ENCODE data around the gene G6PD. TPM values are rescaled to one million over a fixed set of nuclear protein-coding genes. Genes with fewer than 3 reads are reported as not detected.

Gene G6PD
- total and polyA plus RNA-seq, 2 donors: 13.9 to 21.0 TPM

DNA sequence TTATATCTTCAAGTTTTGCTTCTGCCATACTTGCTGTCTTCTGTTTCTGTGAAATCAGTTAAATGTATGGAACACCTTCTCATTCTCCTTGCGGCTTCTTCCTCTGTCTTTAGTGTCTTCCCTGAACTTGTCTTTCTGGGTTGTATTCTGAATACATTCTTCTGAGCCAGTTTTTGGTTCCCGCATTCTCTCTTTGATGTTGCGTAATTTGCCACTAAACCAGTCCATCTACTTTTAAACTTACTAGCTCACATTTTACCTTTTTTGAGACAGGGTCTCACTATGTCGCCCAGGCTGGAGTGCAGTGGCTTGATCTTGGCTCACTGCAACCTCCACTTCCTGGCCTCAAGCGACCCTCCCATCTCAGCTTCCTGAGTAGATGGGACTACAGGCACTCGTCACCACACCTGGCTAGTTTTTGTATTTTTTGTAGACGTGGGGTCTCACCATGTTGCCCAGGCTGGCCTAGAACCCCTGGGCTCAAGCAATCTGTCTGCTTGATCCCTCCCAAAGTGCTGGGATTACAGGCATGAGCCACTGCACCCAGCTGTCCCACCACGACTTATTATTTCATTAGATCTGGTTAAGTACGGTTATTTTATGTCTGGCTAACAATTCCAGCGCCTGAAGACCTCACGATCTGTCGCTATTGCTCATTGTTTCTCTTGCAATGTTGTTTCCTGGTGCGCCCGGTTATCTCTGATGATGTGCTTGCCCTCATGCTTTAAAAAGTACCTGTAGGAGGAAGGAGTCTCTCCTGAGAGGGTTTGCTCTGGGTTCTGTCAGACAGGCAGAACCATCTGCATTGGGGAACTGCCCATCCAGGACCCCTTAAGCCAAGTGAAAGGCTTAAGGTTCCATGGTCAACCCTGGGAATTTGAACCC is 20.8 kb downstream of the G6PD start:
- Histone ChIP-seq H3K4me3 (ENCODE audit: low read length in 2 of 2) (no peak overlapping the region), H3K36me3 (ENCODE audit: control insufficient read depth in 2 of 2, insufficient read depth in 2 of 2, low read length in 1 of 2) (peaks cover 0 to 5% of the 10 kb centered on the region in 2 donors), H3K9me3 (ENCODE audit: control insufficient read depth in 2 of 2, insufficient read depth in 1 of 2, low read length in 1 of 2) (no peaks in the 10 kb centered on the region), H3K27me3 (ENCODE audit: control insufficient read depth in 2 of 2, insufficient read depth in 1 of 2, low read length in 1 of 2) (no peaks in the 10 kb centered on the region), H3K4me1 (ENCODE audit: control insufficient read depth in 2 of 2, insufficient read depth in 2 of 2, low read length in 2 of 2) (peaks cover 4 to 22% of the 10 kb centered on the region in 2 donors), H3K27ac (ENCODE audit: low read depth in 1 of 2, low read length in 1 of 2) (no peak overlapping the region)
- WGBS: 77% methylated on average over 14 of the region's 14 CpGs
- DNase-seq (ENCODE audit: low read depth in 6 of 9, low spot score in 9 of 9): no peak

DNA sequence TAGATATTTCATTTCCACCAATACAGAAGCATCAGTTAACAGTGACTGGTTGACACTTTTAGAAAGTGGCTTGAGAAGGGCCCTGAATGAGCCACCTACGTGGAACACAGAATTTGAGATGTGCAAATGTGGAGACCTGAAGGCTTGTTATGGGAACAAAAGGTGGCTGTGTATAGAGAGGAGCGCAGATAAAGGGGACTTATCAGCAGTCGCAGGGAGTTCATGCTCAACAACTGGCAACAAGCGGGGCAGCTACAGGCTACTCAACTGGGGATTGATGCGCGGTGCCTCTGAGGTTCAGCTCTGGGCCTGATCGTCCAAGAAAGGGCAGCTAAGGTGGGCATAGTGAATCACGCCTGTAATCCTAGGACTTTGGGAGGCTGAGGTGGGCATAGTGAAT is 27.3 kb downstream of the G6PD start:
- no peaks in the 10 kb centered on the region for H3K27me3 ChIP-seq (ENCODE audit: control insufficient read depth in 2 of 2, insufficient read depth in 1 of 2, low read length in 1 of 2)
- whole genome bisulfite sequencing: 97% methylated on average over 8 of the region's 8 CpGs
- no peak overlapping the region for H3K27ac ChIP-seq (ENCODE audit: low read depth in 1 of 2, low read length in 1 of 2)
- H3K36me3 ChIP-seq (ENCODE audit: control insufficient read depth in 2 of 2, insufficient read depth in 2 of 2, low read length in 1 of 2): no peaks in the 10 kb centered on the region
- no peak overlapping the region for H3K4me3 ChIP-seq (ENCODE audit: low read length in 2 of 2)
- DNase-seq (ENCODE audit: low read depth in 6 of 9, low spot score in 9 of 9): no peak
- peaks cover 0 to 11% of the 10 kb centered on the region in 2 donors for H3K9me3 ChIP-seq (ENCODE audit: control insufficient read depth in 2 of 2, insufficient read depth in 1 of 2, low read length in 1 of 2)
- H3K4me1 ChIP-seq (ENCODE audit: control insufficient read depth in 2 of 2, insufficient read depth in 2 of 2, low read length in 2 of 2): peaks cover 5 to 15% of the 10 kb centered on the region in 2 donors

DNA sequence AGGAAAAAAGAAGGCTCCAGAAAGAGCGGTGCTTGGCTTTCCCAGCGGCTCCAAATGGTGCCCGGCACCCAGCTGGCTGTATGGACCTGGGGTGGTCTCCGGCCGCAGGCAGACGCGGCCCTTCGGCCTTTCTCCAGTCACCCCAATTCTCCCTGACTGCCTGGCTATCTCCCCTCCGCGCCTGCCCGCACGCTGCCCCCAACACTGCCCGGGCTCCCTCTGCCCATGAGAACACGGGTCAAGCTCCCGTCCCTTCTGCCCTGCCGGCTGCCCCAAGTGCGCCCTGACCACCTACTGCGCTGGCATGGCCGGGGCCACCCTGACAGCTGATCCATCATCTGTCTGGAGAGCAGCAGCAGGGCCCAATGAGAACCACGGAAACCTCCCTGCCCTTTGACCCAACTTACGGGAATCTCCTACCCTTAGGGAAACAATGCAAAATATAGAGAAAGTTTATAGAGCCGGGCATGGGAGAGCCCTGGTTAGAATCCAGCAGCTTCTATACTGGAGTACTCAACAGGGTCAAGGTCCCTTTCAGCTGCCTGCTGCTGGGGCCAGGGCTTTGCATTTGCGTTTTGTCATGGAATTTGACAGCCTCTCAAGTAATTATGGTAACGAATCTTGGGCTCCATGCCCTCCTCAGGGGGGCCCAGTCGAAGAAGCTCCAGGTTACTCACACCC is 29.4 kb downstream of the G6PD start:
- DNase-seq (ENCODE audit: low read depth in 6 of 9, low spot score in 9 of 9): no peak
- Histone ChIP-seq H3K4me1 (ENCODE audit: control insufficient read depth in 2 of 2, insufficient read depth in 2 of 2, low read length in 2 of 2) (peaks cover 5 to 20% of the 10 kb centered on the region in 2 donors), H3K27ac (ENCODE audit: low read depth in 1 of 2, low read length in 1 of 2) (peak overlapping the region; percentile 52 to 87), H3K9me3 (ENCODE audit: control insufficient read depth in 2 of 2, insufficient read depth in 1 of 2, low read length in 1 of 2) (peaks cover 0 to 11% of the 10 kb centered on the region in 2 donors), H3K4me3 (ENCODE audit: low read length in 2 of 2) (no peak overlapping the region), H3K36me3 (ENCODE audit: control insufficient read depth in 2 of 2, insufficient read depth in 2 of 2, low read length in 1 of 2) (peaks cover 0 to 3% of the 10 kb centered on the region in 2 donors), H3K27me3 (ENCODE audit: control insufficient read depth in 2 of 2, insufficient read depth in 1 of 2, low read length in 1 of 2) (no peaks in the 10 kb centered on the region)
- whole genome bisulfite sequencing: 88% methylated on average over 25 of the region's 25 CpGs

DNA sequence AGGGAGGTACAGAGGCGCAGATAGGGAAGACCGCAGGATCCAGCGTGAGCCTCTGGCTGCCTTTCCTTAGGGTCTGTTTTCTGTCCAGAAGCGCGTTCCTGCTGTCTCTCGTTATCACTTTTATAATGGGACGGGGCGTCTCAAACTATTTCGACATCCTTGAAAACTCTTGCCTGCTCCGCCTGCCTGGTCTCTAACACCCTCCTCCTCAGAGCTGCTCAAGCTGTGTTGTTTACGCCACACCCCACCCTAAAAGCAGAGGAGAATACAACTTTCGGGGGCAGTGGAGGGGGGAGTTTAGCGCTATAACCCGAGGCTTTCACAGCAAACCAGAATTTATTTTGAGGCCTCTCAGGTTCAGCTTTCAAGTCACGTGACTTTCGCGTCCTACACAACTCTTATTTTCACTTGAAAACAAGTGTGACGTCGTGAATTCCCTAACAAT is 30.0 kb downstream of the G6PD start:
- H3K36me3 ChIP-seq (ENCODE audit: control insufficient read depth in 2 of 2, insufficient read depth in 2 of 2, low read length in 1 of 2): peaks cover 0 to 3% of the 10 kb centered on the region in 2 donors
- peaks cover 7 to 23% of the 10 kb centered on the region in 2 donors for H3K4me1 ChIP-seq (ENCODE audit: control insufficient read depth in 2 of 2, insufficient read depth in 2 of 2, low read length in 2 of 2)
- 20% methylated on average over 19 of the region's 19 CpGs for WGBS
- peak in 1 of 9 donors; percentile 59 for DNase-seq (ENCODE audit: low read depth in 6 of 9, low spot score in 9 of 9)
- peaks cover 0 to 11% of the 10 kb centered on the region in 2 donors for H3K9me3 ChIP-seq (ENCODE audit: control insufficient read depth in 2 of 2, insufficient read depth in 1 of 2, low read length in 1 of 2)
- H3K4me3 ChIP-seq (ENCODE audit: low read length in 2 of 2): peak overlapping the region; percentile 35 to 55
- H3K27me3 ChIP-seq (ENCODE audit: control insufficient read depth in 2 of 2, insufficient read depth in 1 of 2, low read length in 1 of 2): no peaks in the 10 kb centered on the region
- peak overlapping the region; percentile 52 to 87 for H3K27ac ChIP-seq (ENCODE audit: low read depth in 1 of 2, low read length in 1 of 2)

DNA sequence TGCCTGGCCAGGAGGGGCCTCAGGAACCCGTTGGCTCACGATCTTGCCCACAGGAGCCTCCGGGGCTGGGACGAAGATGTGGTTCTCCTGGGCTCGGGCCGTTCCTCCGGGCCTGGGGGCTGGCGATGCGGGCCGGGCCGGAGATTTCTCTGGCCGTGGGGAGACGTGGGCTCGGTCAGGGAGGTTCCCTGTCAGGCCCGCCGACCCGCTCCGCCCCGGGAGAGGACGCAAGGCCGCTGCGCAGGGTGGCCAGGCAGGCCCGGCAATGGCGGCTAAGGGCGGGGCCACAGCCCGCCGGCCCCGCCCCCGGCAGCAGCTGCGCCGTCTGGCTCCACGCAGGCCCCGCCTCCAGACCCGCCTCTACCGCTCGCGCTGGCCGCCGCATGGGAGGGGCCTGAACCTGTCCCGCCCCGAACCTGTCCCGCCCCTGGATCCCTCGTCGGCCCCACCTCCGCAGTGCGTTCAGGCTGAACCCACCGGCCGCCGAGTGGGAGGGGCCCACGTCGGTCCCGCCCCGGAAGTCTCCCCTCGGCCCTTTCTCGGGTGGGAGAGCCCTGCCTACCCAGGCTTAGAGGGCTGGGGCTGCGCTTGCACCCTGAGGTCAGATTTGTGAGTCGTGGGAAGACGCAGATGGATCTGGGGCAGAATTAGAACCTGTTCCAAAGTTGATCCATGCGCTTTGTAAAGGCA is 30.5 kb downstream of the G6PD start, which contains the start of gene FAM3A:
Gene FAM3A (minus strand): TSS at position 267 of the 690 bp plus-strand sequence. CDS start 460 bp downstream, outside the sequence.
- Histone ChIP-seq H3K27ac (ENCODE audit: low read depth in 1 of 2, low read length in 1 of 2) (peak within 1 kb of the TSS; percentile 79 to 87), H3K27me3 (ENCODE audit: control insufficient read depth in 2 of 2, insufficient read depth in 1 of 2, low read length in 1 of 2) (no peaks in the 10 kb centered on the region), H3K9me3 (ENCODE audit: control insufficient read depth in 2 of 2, insufficient read depth in 1 of 2, low read length in 1 of 2) (peaks cover 0 to 11% of the 10 kb centered on the region in 2 donors), H3K4me1 (ENCODE audit: control insufficient read depth in 2 of 2, insufficient read depth in 2 of 2, low read length in 2 of 2) (peaks cover 10 to 28% of the 10 kb centered on the region in 2 donors), H3K4me3 (ENCODE audit: low read length in 2 of 2) (peak within 1 kb of the TSS; percentile 71 to 80), H3K36me3 (ENCODE audit: control insufficient read depth in 2 of 2, insufficient read depth in 2 of 2, low read length in 1 of 2) (peaks cover 0 to 3% of the 10 kb centered on the region in 2 donors)
- WGBS: under 1% methylated on average over 58 of the region's 59 CpGs
- peak in 8 of 9 donors; percentile 57 to 90 (median 81) for DNase-seq (ENCODE audit: low read depth in 6 of 9, low spot score in 9 of 9)

DNA sequence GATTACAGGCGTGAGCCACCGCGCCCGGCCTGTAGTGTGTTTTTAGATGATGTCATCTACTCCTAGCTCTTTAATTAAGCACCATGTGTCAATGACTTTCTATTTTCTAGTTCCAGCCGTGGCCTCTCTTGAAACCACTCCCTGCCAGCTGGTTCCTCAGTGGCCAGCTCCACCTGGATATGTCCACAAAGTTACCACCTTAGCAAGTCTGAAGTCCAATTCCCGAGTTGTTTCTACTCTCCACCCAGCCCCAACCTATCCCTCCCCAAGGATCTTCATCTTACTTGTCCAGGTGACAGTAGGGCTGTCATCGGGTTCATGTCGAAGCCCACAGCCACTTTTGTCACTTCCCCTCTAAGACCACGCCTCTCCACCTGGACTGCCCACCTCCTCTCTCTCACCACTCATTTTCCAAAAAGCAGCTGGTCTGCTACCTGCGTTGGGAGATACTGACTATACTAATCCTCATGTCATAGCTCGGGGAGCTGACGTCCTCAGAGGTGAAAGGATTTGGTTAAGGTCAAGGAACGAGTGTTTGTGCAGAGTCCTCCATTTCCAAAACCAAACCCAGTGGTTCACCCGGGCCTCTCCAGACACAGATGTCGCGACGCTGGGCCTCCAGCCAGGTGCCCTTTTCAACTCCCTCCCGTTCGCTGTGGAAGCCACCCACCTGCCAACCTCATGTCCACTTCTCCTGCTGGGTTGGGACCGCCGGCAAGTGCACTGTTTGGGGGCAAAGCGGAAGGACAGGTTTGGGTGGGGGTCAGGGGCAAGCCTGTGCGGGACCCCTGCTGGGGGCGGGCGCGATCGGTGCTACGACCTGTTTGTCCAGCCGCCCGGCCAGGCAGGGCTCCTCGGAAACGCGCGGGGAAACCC is 31.3 kb downstream of the G6PD start:
- 17% methylated on average over 34 of the region's 34 CpGs for WGBS
- Histone ChIP-seq H3K9me3 (ENCODE audit: control insufficient read depth in 2 of 2, insufficient read depth in 1 of 2, low read length in 1 of 2) (peaks cover 0 to 11% of the 10 kb centered on the region in 2 donors), H3K4me3 (ENCODE audit: low read length in 2 of 2) (peak overlapping the region; percentile 71 to 80), H3K4me1 (ENCODE audit: control insufficient read depth in 2 of 2, insufficient read depth in 2 of 2, low read length in 2 of 2) (peaks cover 10 to 30% of the 10 kb centered on the region in 2 donors), H3K27me3 (ENCODE audit: control insufficient read depth in 2 of 2, insufficient read depth in 1 of 2, low read length in 1 of 2) (no peaks in the 10 kb centered on the region), H3K36me3 (ENCODE audit: control insufficient read depth in 2 of 2, insufficient read depth in 2 of 2, low read length in 1 of 2) (peaks cover 0 to 3% of the 10 kb centered on the region in 2 donors), H3K27ac (ENCODE audit: low read depth in 1 of 2, low read length in 1 of 2) (peak overlapping the region; percentile 70 to 79)
- peak in 1 of 9 donors; percentile 37 for DNase-seq (ENCODE audit: low read depth in 6 of 9, low spot score in 9 of 9)

DNA sequence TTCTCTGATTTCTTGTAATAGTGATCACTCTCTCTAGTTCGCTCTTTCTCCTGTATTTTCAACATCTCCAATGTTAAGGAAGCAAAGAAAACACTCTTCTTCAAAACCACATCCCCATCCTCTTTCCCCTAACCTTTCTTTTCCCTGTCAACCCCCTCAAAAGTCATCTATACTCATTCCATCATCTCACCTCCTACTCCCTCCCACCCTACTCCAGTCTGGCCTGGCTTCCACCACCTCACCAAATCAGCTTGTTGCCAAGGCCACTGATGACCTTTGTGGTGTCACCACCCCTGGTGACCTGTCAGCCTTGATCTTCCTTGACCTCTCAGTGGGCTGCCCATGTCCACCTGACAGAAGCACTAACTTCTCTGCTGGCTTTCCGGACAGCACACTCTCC is 32.9 kb downstream of the G6PD start:
- no peak overlapping the region for H3K27ac ChIP-seq (ENCODE audit: low read depth in 1 of 2, low read length in 1 of 2)
- no peak overlapping the region for H3K4me3 ChIP-seq (ENCODE audit: low read length in 2 of 2)
- H3K36me3 ChIP-seq (ENCODE audit: control insufficient read depth in 2 of 2, insufficient read depth in 2 of 2, low read length in 1 of 2): peaks cover 7 to 11% of the 10 kb centered on the region in 2 donors
- no peaks in the 10 kb centered on the region for H3K27me3 ChIP-seq (ENCODE audit: control insufficient read depth in 2 of 2, insufficient read depth in 1 of 2, low read length in 1 of 2)
- peaks cover 10 to 30% of the 10 kb centered on the region in 2 donors for H3K4me1 ChIP-seq (ENCODE audit: control insufficient read depth in 2 of 2, insufficient read depth in 2 of 2, low read length in 2 of 2)
- 98% methylated on average over 2 of the region's 2 CpGs for WGBS
- H3K9me3 ChIP-seq (ENCODE audit: control insufficient read depth in 2 of 2, insufficient read depth in 1 of 2, low read length in 1 of 2): peaks cover 0 to 17% of the 10 kb centered on the region in 2 donors
- no peak for DNase-seq (ENCODE audit: low read depth in 6 of 9, low spot score in 9 of 9)
